ELR (cell line): ENCODE data around the gene TMC1.

Experiments
- DNase-seq: peaks from one replicate; pipeline ENCODE4 v3.0.0-alpha.2; 2015; ENCODE audit warnings: low read depth

TMC1 gene

GRCh38 chr9:72526901-72527800 lies 5.7 kb downstream of the TMC1 start:
- DNase-seq = peak; percentile 93

DNA sequence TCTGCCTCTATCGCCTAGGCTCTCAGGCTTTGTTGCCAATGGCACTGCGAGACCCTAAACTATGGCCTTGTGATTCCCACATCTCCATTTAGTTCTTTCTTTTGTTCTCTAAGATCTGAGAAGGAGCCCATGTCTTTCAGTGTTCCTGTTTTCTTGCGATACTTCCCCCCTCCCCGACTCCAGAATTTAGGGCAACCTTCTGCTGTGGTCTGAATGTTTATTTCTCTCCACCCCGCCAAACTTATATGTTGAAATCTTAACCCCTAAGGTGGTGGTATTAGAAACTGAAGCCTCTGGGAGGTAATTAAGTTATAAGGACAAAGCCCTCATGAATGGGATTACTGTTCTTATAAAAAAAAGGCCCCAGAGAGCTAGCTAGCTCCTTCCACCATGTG lies 6.4 kb downstream of the TMC1 start:
- no peak for DNase-seq

DNA sequence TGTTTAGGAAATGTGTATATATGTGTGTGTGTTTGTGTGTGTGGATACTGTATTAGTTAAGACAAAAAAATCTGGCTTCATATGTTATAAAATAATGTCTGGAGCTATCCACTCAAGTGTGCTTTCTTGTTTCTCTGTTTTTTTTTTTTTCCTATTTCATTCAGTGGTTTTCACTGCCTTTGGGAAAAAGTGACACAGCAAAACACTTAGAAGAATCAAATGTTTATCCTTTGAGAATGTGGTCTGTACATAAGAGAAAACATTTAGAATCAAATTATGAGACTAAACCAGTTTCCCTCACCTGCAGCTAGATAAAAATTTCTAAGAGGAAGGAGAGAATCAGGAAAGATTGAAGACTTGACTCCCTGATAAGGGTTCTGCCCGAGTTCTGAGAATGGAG lies 8.1 kb downstream of the TMC1 start:
- DNase-seq = no peak

DNA sequence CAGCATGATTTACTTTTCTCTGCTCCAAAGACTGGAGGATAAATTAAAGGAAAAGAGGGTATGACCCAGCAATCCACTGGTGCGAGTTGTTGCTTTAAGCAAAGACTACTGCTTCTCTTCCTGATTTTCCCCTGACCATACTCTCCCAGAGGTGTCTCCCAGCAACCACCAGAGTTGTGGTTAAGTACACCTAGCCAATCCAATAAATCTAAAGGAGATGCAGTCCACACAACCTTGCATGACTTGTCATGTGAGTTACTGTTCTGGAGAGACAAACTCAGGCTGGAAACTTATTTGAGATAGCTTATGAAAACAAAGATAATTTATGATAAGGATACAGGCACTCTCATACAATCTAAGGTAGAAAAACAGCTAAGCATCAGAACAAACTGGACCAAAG lies 11.9 kb downstream of the TMC1 start:
- DNase-seq = no peak

- no peak for DNase-seq
Observed at GRCh38 chr9:72534931-72535330, 13.5 kb downstream of the TMC1 start.

DNA sequence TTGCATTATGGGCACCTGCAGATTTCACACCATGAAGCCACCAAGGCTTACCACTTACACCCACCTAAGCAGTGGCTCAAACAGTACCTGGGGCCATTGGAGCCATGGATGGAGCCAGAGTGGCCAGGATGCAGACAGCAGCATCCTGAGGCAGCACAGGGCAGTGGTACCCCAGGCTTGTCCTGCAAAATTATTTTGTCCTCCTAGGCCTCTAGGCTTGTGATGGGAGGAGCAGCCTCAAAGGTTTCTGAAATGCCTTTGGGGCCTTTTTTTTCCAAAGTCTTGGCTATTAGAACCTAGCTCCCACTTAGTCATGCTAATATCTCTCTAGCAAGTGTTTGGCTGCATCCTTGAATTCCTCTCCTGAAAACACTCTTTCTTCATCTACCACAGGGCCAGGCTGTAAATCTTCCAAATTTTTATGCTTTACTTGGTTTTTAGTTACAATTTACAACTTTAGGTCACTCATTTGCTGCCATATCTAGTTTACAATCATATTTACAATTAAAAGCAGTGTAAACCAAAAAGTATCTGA lies 15.7 kb downstream of the TMC1 start:
- no peak for DNase-seq

GRCh38 chr9:72537671-72538070 lies 16.3 kb downstream of the TMC1 start:
- no peak for DNase-seq

- DNase-seq = peak; percentile 41
Observed at GRCh38 chr9:72538921-72539702, 17.7 kb downstream of the TMC1 start.

- DNase-seq = no peak
Observed at GRCh38 chr9:72539824-72540347, 18.5 kb downstream of the TMC1 start.

DNA sequence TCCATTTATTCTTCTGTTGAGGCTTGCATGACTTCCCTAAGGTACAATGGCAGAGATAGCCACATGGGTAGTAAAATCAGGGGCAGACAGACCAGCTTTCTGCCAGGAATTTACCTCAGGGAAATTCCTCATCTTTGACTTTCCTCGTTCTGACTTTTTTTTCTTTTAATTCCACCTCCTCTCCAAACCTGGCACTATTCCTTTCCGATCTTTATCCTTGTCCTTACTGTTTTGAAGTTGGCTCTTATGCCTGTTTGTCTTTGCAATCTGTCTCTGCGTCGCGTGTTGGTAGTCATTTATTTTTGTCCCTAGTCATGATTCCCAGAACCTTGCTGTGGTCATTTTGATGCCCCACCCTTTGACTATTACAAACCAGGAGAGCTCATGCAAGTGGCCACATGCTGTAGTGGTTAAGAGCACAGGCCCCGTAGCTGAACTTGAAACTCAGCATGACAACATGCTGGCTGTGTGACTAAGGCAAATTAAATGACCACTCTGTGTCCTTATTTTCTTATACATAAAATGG lies 19.0 kb downstream of the TMC1 start:
- DNase-seq = peak; percentile 41

DNA sequence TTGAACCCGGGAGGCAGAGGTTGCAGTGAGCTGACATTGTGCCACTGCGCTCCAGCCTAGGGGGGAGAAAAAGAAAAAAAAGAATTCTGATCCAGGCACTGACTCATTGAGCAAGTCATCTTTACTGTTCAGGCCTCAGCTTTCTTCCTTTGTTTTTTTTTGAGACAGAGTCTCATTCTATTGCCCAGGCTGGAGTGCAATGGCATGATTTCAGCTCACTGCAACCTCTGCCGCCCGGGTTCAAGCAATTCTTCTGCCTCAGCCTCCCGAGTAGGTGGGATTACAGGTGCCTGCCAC lies 21.1 kb downstream of the TMC1 start:
- DNase-seq = peak; percentile 81

GRCh38 chr9:72542917-72543316 lies 21.5 kb downstream of the TMC1 start:
- peak; percentile 17 for DNase-seq

DNA sequence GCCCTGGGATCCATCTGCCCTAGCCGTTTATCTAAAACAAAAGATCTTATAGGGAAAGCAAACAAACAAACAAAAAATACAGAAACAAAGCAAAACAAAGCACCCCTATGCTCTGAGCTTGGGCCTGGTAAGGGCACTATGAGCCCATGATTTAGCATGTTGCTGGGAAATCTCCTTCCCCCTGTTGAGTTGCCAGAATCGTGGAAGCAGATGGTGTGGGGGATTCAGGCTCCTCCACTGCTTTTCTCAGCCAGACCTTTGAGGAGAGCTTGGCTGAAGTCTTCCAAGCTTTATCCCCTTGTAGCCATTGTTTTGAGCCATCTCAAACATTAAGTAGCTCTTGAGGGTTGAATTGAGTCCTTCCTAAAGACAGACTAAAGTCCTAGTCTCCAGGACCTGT lies 29.9 kb downstream of the TMC1 start:
- no peak for DNase-seq

- DNase-seq = no peak
Observed at GRCh38 chr9:72552356-72552755, 30.9 kb downstream of the TMC1 start.

- peak; percentile 82 for DNase-seq
Observed at GRCh38 chr9:72554221-72554641, 32.8 kb downstream of the TMC1 start.

DNA sequence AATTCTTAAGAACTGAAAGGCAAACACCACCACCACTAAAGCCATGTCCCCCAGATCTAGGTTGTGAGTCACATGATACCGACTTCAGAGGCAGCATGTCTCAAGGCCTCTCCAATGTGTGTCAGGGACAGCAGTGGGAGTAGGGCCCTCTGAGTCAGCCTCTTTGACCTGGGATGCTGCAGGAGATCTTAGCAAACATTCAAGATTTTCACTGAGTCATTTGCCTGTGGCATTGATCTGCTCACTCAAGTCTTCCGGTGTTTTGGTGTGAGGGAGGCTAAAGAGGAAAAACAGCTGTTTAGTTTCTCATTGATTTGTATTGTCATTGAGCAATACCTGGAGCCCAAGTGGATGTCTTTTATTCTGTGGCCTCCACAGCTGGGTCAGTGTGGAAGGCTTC lies 36.1 kb downstream of the TMC1 start:
- DNase-seq = peak; percentile 99

- no peak for DNase-seq
Observed at GRCh38 chr9:72560086-72560485, 38.7 kb downstream of the TMC1 start.

DNA sequence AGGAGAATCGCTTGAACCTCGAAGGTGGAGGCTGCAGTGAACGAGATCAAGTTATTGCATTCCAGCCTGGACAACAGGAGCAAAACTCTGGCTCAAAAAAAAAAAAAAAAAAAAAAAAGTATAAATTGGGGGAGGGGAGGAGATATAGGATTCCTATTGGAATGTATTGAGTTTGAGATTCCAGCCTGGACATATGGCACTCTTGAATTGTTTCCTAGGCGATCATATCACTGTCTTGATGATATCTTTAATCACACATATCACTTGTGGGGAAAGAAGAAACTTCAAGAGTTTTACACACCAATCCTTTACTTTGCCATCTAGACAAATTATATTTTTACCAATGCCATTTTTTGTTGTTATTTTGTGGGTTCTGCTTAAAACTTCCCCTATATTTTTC lies 42.4 kb downstream of the TMC1 start:
- no peak for DNase-seq

- no peak for DNase-seq
Observed at GRCh38 chr9:72564479-72565281, 43.3 kb downstream of the TMC1 start.

GRCh38 chr9:72565535-72565934 lies 44.1 kb downstream of the TMC1 start:
- no peak for DNase-seq

DNA sequence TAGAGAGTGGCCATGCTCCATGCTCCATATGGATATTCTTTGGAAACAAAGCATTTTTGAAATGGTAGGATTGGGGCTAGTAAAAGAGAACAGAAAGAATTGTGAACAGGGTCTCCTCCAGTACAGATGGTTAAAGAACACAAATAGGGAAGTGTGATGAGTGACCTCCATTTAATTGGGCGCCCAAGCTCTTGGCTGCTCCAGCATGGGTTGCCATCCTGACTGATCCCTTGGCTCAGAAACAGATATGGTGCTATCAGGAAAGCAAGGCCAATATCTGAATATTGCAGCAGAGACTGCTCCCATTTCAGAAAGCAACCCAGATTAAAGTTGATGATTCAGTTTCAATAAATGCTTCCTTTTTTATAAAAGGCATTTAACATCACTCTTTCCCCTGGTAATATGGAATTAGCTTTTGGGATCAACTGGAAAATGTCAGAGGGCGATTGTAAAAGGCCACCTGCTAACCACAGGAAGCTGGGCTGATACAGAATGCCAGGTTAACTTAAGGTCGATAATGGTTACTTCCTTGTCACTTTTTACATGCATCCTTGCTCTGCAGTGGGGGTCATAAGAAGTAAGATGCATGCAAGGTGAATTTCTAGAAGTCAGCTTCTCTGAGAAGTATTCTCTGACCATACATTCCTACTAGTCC lies 52.9 kb downstream of the TMC1 start:
- DNase-seq = no peak
